ENCODE measurements around the gene ZNF202.

Gene ZNF202

DNA sequence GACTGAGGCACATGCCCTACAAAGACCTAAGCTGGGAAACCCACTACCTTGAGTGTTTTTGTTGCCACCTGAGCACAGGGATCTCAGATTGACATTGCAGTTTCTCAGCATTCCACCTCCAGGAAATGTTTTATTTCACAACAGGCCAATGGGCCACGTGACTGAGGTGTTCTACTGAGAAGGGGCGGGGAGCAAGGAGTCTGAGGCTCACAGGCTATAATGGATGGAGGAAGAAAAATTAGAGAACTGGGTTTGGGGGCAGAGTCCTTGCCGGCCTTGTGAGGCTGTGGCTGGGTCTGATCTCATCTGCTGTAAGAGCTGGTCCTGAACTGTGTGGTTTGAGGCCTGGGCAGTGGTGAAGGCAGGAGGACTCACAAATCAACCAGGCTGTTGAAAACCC lies 40.7 kb downstream of the ZNF202 start:
- no peak for TF ChIP-seq TAF1 (IDR thresholded peaks at IDR 0.05; ENCODE audit: low read depth)
- TF ChIP-seq, protein P1, sequence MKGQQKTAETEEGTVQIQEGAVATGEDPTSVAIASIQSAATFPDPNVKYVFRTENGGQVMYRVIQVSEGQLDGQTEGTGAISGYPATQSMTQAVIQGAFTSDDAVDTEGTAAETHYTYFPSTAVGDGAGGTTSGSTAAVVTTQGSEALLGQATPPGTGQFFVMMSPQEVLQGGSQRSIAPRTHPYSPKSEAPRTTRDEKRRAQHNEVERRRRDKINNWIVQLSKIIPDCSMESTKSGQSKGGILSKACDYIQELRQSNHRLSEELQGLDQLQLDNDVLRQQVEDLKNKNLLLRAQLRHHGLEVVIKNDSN (IDR thresholded peaks at IDR 0.05): peak; percentile 45

DNA sequence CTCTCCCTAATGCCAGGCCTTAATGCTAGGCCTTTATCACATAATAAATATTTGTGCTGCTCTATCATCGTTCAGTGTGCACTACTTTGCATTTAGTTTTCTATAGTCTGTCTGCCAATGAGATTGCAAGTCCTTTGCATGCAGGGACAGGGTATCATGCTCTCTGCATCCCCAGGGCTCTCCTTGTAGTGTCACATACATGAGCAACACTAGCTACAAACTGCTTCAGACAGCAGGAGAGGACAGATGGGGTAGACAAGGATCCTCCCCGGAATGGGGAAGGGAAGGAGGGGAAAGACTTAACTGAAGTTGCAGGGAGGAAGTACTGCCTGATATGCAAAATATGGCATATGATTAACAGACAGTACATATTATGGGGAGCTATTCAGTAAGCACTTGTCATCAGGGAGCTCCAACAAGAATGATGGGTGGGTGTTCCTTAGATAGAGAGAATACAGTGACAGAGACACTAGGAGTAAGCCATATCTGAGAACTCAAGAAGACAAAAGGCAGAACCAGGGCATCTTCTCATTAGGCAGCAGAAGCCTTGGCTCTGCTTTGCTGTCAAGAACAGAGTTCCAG lies 42.8 kb downstream of the ZNF202 start:
- TF ChIP-seq EGR1 (IDR thresholded peaks at IDR 0.05): no peak
- TF ChIP-seq, protein P2, sequence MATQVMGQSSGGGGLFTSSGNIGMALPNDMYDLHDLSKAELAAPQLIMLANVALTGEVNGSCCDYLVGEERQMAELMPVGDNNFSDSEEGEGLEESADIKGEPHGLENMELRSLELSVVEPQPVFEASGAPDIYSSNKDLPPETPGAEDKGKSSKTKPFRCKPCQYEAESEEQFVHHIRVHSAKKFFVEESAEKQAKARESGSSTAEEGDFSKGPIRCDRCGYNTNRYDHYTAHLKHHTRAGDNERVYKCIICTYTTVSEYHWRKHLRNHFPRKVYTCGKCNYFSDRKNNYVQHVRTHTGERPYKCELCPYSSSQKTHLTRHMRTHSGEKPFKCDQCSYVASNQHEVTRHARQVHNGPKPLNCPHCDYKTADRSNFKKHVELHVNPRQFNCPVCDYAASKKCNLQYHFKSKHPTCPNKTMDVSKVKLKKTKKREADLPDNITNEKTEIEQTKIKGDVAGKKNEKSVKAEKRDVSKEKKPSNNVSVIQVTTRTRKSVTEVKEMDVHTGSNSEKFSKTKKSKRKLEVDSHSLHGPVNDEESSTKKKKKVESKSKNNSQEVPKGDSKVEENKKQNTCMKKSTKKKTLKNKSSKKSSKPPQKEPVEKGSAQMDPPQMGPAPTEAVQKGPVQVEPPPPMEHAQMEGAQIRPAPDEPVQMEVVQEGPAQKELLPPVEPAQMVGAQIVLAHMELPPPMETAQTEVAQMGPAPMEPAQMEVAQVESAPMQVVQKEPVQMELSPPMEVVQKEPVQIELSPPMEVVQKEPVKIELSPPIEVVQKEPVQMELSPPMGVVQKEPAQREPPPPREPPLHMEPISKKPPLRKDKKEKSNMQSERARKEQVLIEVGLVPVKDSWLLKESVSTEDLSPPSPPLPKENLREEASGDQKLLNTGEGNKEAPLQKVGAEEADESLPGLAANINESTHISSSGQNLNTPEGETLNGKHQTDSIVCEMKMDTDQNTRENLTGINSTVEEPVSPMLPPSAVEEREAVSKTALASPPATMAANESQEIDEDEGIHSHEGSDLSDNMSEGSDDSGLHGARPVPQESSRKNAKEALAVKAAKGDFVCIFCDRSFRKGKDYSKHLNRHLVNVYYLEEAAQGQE (IDR thresholded peaks at IDR 0.05; ENCODE audit: low read depth): no peak
- no peak for TF ChIP-seq EP300 (IDR thresholded peaks at IDR 0.05; ENCODE audit: borderline replicate concordance)
- no peak for TF ChIP-seq ZBTB7A (IDR thresholded peaks at IDR 0.05; ENCODE audit: low read depth)
- TF ChIP-seq TEAD4 (IDR thresholded peaks at IDR 0.05): no peak

DNA sequence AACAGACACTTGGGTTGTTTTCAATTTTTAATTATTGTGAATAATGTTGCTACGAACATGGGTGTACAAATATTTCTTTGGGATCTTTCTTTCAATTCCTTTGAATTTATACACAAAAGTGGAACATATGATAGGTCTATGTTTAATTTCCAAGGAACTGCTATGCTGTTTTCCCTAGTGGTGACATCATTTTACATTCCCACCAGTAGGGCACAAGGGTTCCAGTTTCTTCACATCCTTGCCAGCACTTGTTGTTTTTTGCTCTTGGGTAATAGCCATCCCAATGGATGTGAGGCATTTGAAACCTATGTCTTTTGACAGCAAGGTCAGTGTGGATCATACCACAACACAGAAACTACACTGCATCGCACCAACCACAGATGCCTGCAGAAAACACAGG lies 45.3 kb downstream of the ZNF202 start:
- no peak for TF ChIP-seq TCF12 (IDR thresholded peaks at IDR 0.05; ENCODE audit: low read depth)
- TF ChIP-seq YY1 (IDR thresholded peaks at IDR 0.05; ENCODE audit: low read depth): no peak

DNA sequence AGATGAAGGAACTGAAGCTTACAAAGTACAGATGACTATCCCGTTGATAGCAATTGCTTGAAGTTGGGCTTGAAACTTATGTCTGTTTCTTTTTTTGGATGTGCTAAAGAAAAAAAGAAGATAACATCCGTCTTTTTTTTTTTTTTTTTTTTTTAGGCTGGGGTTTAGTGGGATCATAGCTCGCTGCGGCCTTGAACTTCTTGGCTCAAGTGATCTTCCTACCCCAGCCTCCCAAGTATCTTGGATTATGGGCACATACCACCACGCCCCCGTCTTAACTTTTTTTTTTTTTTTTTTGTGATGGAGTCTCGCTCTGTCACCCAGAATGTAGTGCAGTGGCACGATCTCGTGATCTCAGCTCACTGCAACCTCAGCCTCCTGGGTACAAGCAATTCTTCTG lies 46.2 kb downstream of the ZNF202 start:
- TF ChIP-seq, protein P2 (IDR thresholded peaks at IDR 0.05; ENCODE audit: low read depth): no peak
- no peak for TF ChIP-seq RAD21 (IDR thresholded peaks at IDR 0.05; ENCODE audit: low read depth)
- TF ChIP-seq YY1 (IDR thresholded peaks at IDR 0.05; ENCODE audit: low read depth): no peak
- TF ChIP-seq, protein P1 (IDR thresholded peaks at IDR 0.05): no peak
- TF ChIP-seq TCF12 (IDR thresholded peaks at IDR 0.05; ENCODE audit: low read depth): no peak
- TF ChIP-seq TAF1 (IDR thresholded peaks at IDR 0.05; ENCODE audit: low read depth): no peak
- no peak for TF ChIP-seq EP300 (IDR thresholded peaks at IDR 0.05; ENCODE audit: borderline replicate concordance)
- no peak for TF ChIP-seq ZBTB7A (IDR thresholded peaks at IDR 0.05; ENCODE audit: low read depth)
- TF ChIP-seq NFIC (IDR thresholded peaks at IDR 0.05): no peak
- TF ChIP-seq, protein P3, sequence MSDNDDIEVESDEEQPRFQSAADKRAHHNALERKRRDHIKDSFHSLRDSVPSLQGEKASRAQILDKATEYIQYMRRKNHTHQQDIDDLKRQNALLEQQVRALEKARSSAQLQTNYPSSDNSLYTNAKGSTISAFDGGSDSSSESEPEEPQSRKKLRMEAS (IDR thresholded peaks at IDR 0.05): no peak
- TF ChIP-seq TEAD4 (IDR thresholded peaks at IDR 0.05): no peak
- TF ChIP-seq CREB1 (IDR thresholded peaks at IDR 0.05; ENCODE audit: low read depth): no peak
- no peak for TF ChIP-seq FOXM1 (IDR thresholded peaks at IDR 0.05; ENCODE audit: borderline replicate concordance, low read depth)
- no peak for TF ChIP-seq CEBPB (IDR thresholded peaks at IDR 0.05)
- TF ChIP-seq EGR1 (IDR thresholded peaks at IDR 0.05): no peak

DNA sequence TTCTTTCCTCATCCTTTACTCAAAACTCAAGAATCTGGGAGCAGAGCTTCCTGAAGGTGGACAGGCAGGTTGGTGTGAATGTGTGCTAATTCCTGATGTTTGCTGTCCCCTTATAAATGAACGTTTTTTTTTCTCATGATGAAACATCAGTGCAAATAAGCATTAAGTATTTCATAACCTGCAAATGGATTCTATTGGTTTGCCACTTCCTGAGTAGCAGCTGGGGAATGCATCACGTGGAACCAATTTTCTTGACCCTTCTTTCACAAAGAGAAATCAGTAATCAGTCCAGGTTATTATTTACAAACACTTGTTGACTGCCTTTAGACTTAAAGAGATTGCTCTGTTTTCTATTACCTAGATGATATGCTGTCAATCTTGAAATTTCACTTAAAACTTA lies 46.9 kb downstream of the ZNF202 start:
- no peak for TF ChIP-seq RAD21 (IDR thresholded peaks at IDR 0.05; ENCODE audit: low read depth)
- no peak for TF ChIP-seq ZBTB7A (IDR thresholded peaks at IDR 0.05; ENCODE audit: low read depth)
- TF ChIP-seq YY1 (IDR thresholded peaks at IDR 0.05; ENCODE audit: low read depth): no peak
- no peak for TF ChIP-seq TAF1 (IDR thresholded peaks at IDR 0.05; ENCODE audit: low read depth)
- TF ChIP-seq CEBPB (IDR thresholded peaks at IDR 0.05): no peak
- TF ChIP-seq, protein P3 (IDR thresholded peaks at IDR 0.05): no peak
- TF ChIP-seq, protein P1 (IDR thresholded peaks at IDR 0.05): no peak
- no peak for TF ChIP-seq CREB1 (IDR thresholded peaks at IDR 0.05; ENCODE audit: low read depth)
- no peak for TF ChIP-seq TCF12 (IDR thresholded peaks at IDR 0.05; ENCODE audit: low read depth)
- no peak for TF ChIP-seq NFIC (IDR thresholded peaks at IDR 0.05)
- TF ChIP-seq, protein P2 (IDR thresholded peaks at IDR 0.05; ENCODE audit: low read depth): no peak
- no peak for TF ChIP-seq EGR1 (IDR thresholded peaks at IDR 0.05)
- no peak for TF ChIP-seq FOXM1 (IDR thresholded peaks at IDR 0.05; ENCODE audit: borderline replicate concordance, low read depth)
- TF ChIP-seq TEAD4 (IDR thresholded peaks at IDR 0.05): no peak
- no peak for TF ChIP-seq EP300 (IDR thresholded peaks at IDR 0.05; ENCODE audit: borderline replicate concordance)
